K562 (cell line): ENCODE data around the gene PRKD1.

ENCODE experiments used
- ETS1 ChIP-seq: conservative IDR thresholded peaks from 2 replicates; pipeline ENCODE4 v1.6.1; 2011; ENCODE audit warnings: low read depth, mild to moderate bottlenecking, low read length; ENCODE audit not compliant: control insufficient read depth
- EZH2 ChIP-seq: IDR thresholded peaks from 2 replicates; pipeline ENCODE4 v1.6.1; 2012; ENCODE audit warnings: low read depth, mild to moderate bottlenecking, inconsistent platforms, low read length, borderline replicate concordance
- HDAC2 ChIP-seq: fragments of 450-650 bp; IDR thresholded peaks from 2 replicates; pipeline ENCODE4 v1.6.1; 2016; ENCODE audit warnings: mild to moderate bottlenecking
- ZNF174 ChIP-seq: fragments of 250-450 bp; sonication (Bioruptor Pico); IDR thresholded peaks from 2 replicates; pipeline ENCODE4 v1.4.0; 2020; ENCODE audit warnings: mild to moderate bottlenecking

GRCh38 chr14:29734732-29735131 is 192.9 kb downstream of the PRKD1 start:
- TF ChIP-seq EZH2 (no peak), ETS1 (no peak), ZNF174 (CRISPR knock-in tag) (no peak), HDAC2 (no peak)
